DLD1 (cell line): Measurements from ENCODE around the gene PACS1.
"Not testable (repeated sequence)": the region's sequence is repeated elsewhere in the genome, so short reads cannot be mapped to it uniquely, and the experiment has no call there.

Experiments
- in situ Hi-C: cut with HindIII; loops from 2 replicates; pipeline ENCODE4 v1.10.0; 2017; ENCODE audit warnings: low sequenced_read_pairs

PACS1 gene

GRCh38 chr11:66239998-66240780, 170.1 kb downstream of the PACS1 start:
- in situ Hi-C loops, result no loop called here

- in situ Hi-C loops, result no loop called here
These were observed 170.7 kb downstream of the PACS1 start for GRCh38 chr11:66240781-66241136.

- in situ Hi-C loops, result no loop called here
These were observed 172.2 kb downstream of the PACS1 start for GRCh38 chr11:66242095-66242765.

GRCh38 chr11:66243782-66244535, 173.9 kb downstream of the PACS1 start:
- in situ Hi-C loops, result no loop called here

GRCh38 chr11:66247295-66247694, 177.2 kb downstream of the PACS1 start:
- in situ Hi-C loops, result no loop called here

- in situ Hi-C loops, result no loop called here
These were observed 177.7 kb downstream of the PACS1 start for GRCh38 chr11:66247801-66248200.

- in situ Hi-C loops, result no loop called here
These were observed 178.8 kb downstream of the PACS1 start for GRCh38 chr11:66248903-66249302.

GRCh38 chr11:66251809-66252208, 181.7 kb downstream of the PACS1 start:
- in situ Hi-C loops, result no loop called here

GRCh38 chr11:66253081-66253480, 183.0 kb downstream of the PACS1 start:
- in situ Hi-C loops, result not testable (repeated sequence)

- in situ Hi-C loops, result no loop called here
These were observed 188.4 kb downstream of the PACS1 start for GRCh38 chr11:66258473-66258893.

GRCh38 chr11:66259225-66259624, 189.2 kb downstream of the PACS1 start:
- in situ Hi-C loops, result no loop called here

GRCh38 chr11:66259956-66260355, 189.9 kb downstream of the PACS1 start:
- in situ Hi-C loops, result no loop called here

GRCh38 chr11:66261578-66261977, 191.5 kb downstream of the PACS1 start:
- in situ Hi-C loops, result no loop called here

GRCh38 chr11:66262191-66262590, 192.1 kb downstream of the PACS1 start:
- in situ Hi-C loops, result no loop called here

- in situ Hi-C loops, result no loop called here
These were observed 192.6 kb downstream of the PACS1 start for GRCh38 chr11:66262696-66263095.

- in situ Hi-C loops, result no loop called here
These were observed 193.2 kb downstream of the PACS1 start for GRCh38 chr11:66263231-66263630.

- in situ Hi-C loops, result no loop called here
These were observed 193.7 kb downstream of the PACS1 start for GRCh38 chr11:66263785-66264184.

GRCh38 chr11:66264383-66264782, 194.3 kb downstream of the PACS1 start:
- in situ Hi-C loops, result no loop called here

GRCh38 chr11:66264914-66265313, 194.8 kb downstream of the PACS1 start:
- in situ Hi-C loops, result no loop called here

- in situ Hi-C loops, result no loop called here
These were observed 195.7 kb downstream of the PACS1 start for GRCh38 chr11:66265531-66266377.
